Colonic mucosa (tissue), 4 donors: ENCODE measurements around the gene FBXL20. TPM values are rescaled to one million over a fixed set of nuclear protein-coding genes. Genes with fewer than 3 reads are reported as not detected.
"Not testable (repeated sequence)": the region's sequence is repeated elsewhere in the genome, so short reads cannot be mapped to it uniquely, and the experiment has no call there.

Source experiments
- DNase-seq: peaks from one replicate; pipeline ENCODE4 v3.0.0-alpha.2; 2020
- H3K27ac ChIP-seq: fragments of 200-600 bp; one replicate; pipeline ENCODE4 v1.8.0; 2021
- H3K27me3 ChIP-seq: fragments of 200-600 bp; one replicate; pipeline ENCODE4 v1.8.0; 2021
- H3K36me3 ChIP-seq: fragments of 200-600 bp; one replicate; pipeline ENCODE4 v1.8.0; 2021
- H3K4me1 ChIP-seq: fragments of 200-600 bp; one replicate; pipeline ENCODE4 v1.8.0; 2021; ENCODE audit warnings: mild to moderate bottlenecking
- H3K4me3 ChIP-seq: fragments of 200-600 bp; one replicate; pipeline ENCODE4 v1.8.0; 2021
- H3K9ac ChIP-seq, 2 donors: one replicate each; pipeline ENCODE4 v1.7.0; 2013; ENCODE audit warnings: control low read depth in 2 of 2, low read depth in 2 of 2, low read length in 2 of 2
- H3K9me3 ChIP-seq: fragments of 200-600 bp; one replicate; pipeline ENCODE4 v1.8.0; 2021
- CTCF ChIP-seq: fragments of 200-600 bp; IDR thresholded peaks from one replicate; pipeline ENCODE4 v1.8.0; 2022; ENCODE audit warnings: antibody characterized with exemption, mild to moderate bottlenecking
- intact Hi-C: fragments of 100-400 bp; cut with DNase I; formaldehyde crosslinking; loops from one replicate; pipeline ENCODE4 v1.14.1; 2022
- total RNA-seq, 2 donors: library from RNA; stranded (reverse); fragmentation: NEBNext Ultra II Directional in 1 of 2; extraction: Animal tissue kit (Norgen Biotek cat#: 25700) in 1 of 2; gene quantifications; one replicate each; pipeline ENCODE4 v1.2.1, GENCODE V29; 2021
- donor health status: healthy.
- donor health status: DM: no; HTN: no; CAD: no.
- donor health status: DM: no; HTN: no; CAD: no.

Gene FBXL20
- total RNA-seq, 2 donors from 2014 or later, result 12.5 to 22.2 TPM

- Histone ChIP-seq H3K9ac (no peak overlapping the region), H3K27ac (no peak overlapping the region), H3K36me3 (no peaks in the 10 kb centered on the region), H3K9me3 (no peaks in the 10 kb centered on the region), H3K4me1 (peaks cover 3% of the 10 kb centered on the region), H3K4me3 (no peak overlapping the region), H3K27me3 (no peaks in the 10 kb centered on the region)
- intact Hi-C loops, result no loop called here
- DNase-seq, result no peak
- TF ChIP-seq CTCF, result no peak
Measured at GRCh38 chr17:39284685-39285084, 116.7 kb downstream of the FBXL20 start.

- no peak overlapping the region for H3K9ac ChIP-seq
- intact Hi-C loops, result no loop called here
- no peak for TF ChIP-seq CTCF
- no peaks in the 10 kb centered on the region for H3K9me3 ChIP-seq
- H3K4me3 ChIP-seq, result no peak overlapping the region
- H3K27me3 ChIP-seq, result no peaks in the 10 kb centered on the region
- peaks cover 3% of the 10 kb centered on the region for H3K4me1 ChIP-seq
- no peaks in the 10 kb centered on the region for H3K36me3 ChIP-seq
- no peak overlapping the region for H3K27ac ChIP-seq
- DNase-seq, result no peak
Measured at GRCh38 chr17:39283896-39284295, 117.5 kb downstream of the FBXL20 start.

- intact Hi-C loops, result no loop called here
- no peak overlapping the region for H3K9ac ChIP-seq
- no peaks in the 10 kb centered on the region for H3K36me3 ChIP-seq
- H3K9me3 ChIP-seq, result no peaks in the 10 kb centered on the region
- no peak for DNase-seq
- no peak for TF ChIP-seq CTCF
- no peak overlapping the region for H3K4me3 ChIP-seq
- peaks cover 3% of the 10 kb centered on the region for H3K4me1 ChIP-seq
- no peaks in the 10 kb centered on the region for H3K27me3 ChIP-seq
- no peak overlapping the region for H3K27ac ChIP-seq
Measured at GRCh38 chr17:39283098-39283497, 118.3 kb downstream of the FBXL20 start.

DNA sequence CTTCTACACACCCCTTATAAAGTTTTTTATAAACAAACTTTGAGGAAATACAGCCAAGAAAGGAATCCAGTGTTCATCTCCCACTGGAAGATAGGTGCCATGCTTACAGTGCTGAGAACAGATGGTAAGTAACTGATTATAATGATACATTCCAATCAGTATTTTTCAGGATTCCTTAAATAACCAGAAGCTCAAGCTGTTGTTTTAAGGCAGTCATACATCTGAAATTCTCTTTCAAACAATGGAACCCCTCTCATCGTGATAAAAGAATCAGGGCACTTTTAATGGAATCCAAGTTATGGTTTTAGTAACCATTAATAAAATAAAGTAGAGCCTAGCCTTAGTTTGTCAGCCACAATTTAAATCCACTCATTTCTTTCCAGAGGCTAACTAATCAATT, 119.6 kb downstream of the FBXL20 start:
- Histone ChIP-seq H3K27ac (no peak overlapping the region), H3K36me3 (no peaks in the 10 kb centered on the region), H3K27me3 (no peaks in the 10 kb centered on the region), H3K9ac (no peak overlapping the region), H3K4me3 (no peak overlapping the region), H3K9me3 (no peaks in the 10 kb centered on the region), H3K4me1 (peaks cover 3% of the 10 kb centered on the region)
- no peak for DNase-seq
- no peak for TF ChIP-seq CTCF
- intact Hi-C loops, result no loop called here

DNA sequence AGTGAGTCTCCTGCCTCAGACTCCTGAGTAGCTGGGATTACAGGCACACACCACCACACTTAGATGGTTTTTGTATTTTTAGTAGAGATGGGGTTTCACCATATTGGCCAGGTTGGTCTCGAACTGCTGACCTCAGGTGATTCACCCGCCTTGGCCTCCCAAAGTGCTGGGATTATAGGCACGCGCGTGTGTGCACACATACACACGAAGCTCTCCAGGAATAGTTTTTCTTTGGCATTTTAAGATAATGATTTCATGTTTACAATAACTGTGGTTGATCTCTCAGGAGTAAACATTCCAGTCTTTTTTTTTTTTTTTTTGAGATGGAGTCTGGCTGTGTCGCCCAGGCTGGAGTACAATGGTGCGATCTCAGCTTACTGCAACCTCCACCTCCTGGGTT, 123.2 kb downstream of the FBXL20 start:
- H3K9ac ChIP-seq, H3K36me3 ChIP-seq, intact Hi-C loops, DNase-seq, H3K4me3 ChIP-seq, H3K4me1 ChIP-seq, H3K27ac ChIP-seq, H3K27me3 ChIP-seq, H3K9me3 ChIP-seq: not testable (repeated sequence)

DNA sequence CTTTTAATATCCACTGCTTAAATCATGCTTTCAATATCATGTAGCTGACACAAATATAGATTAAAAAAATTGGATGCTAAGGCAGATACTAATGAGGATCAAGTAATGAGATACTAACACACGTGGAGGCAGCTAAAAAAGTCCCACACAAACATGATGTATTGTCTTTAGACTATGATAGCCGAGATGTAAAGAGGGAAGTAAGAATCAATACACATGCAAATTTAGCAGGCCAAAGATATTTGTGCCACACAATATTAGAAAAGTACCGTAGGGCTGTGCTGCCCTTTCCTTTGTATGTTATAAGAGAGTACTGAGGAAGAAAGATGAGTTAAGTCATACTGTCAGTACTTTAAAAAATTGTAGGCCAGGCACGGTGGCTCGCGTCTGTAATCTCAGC, 124.3 kb downstream of the FBXL20 start:
- DNase-seq, result no peak
- H3K4me1 ChIP-seq, result peaks cover 3% of the 10 kb centered on the region
- TF ChIP-seq CTCF, result no peak
- H3K9ac ChIP-seq, result no peak overlapping the region
- H3K27ac ChIP-seq, result no peak overlapping the region
- no peaks in the 10 kb centered on the region for H3K9me3 ChIP-seq
- H3K36me3 ChIP-seq, result no peaks in the 10 kb centered on the region
- H3K27me3 ChIP-seq, result no peaks in the 10 kb centered on the region
- intact Hi-C loops, result no loop called here
- H3K4me3 ChIP-seq, result no peak overlapping the region
